Heart right ventricle (tissue), 16 donors: ENCODE data around the gene RUVBL2. TPM values are rescaled to one million over a fixed set of nuclear protein-coding genes. Genes with fewer than 3 reads are reported as not detected.

Experiments
- ATAC-seq, 8 donors: fragments of 200-7000 bp; cut with Tn5 transposase; one replicate each; pipeline ENCODE4 v1.9.1; 2020; ENCODE audit warnings: mild to moderate bottlenecking in 8 of 8, moderate library complexity in 8 of 8, moderate number of reproducible peaks in 1 of 8
- DNase-seq, 2 donors: peaks; one replicate each; pipeline ENCODE4 v3.0.0-alpha.2; 2020
- H3K27ac ChIP-seq, 10 donors: fragments of 200-600 bp; sonication (generic) in 2 of 10; one replicate each; pipeline versions ENCODE4 v1.5.0 to v1.8.0; 2020 to 2022; ENCODE audit warnings: mild to moderate bottlenecking in 3 of 10
- H3K27me3 ChIP-seq, 7 donors: fragments of 200-600 bp; one replicate each; pipeline ENCODE4 v1.8.0; 2021 to 2022; ENCODE audit warnings: mild to moderate bottlenecking in 2 of 7
- H3K36me3 ChIP-seq, 9 donors: fragments of 200-600 bp; sonication (generic) in 1 of 9; one replicate each; pipeline versions ENCODE4 v1.5.0 to v1.8.0; 2020 to 2022; ENCODE audit warnings: mild to moderate bottlenecking in 2 of 9
- H3K4me1 ChIP-seq, 9 donors: fragments of 200-600 bp; sonication (generic) in 1 of 9; one replicate each; pipeline versions ENCODE4 v1.5.0 to v1.8.0; 2020 to 2022; ENCODE audit warnings: mild to moderate bottlenecking in 4 of 9
- H3K4me3 ChIP-seq, 10 donors: fragments of 200-600 bp; sonication (generic) in 2 of 10; one replicate each; pipeline versions ENCODE4 v1.5.0 to v1.8.0; 2020 to 2022; ENCODE audit warnings: mild to moderate bottlenecking in 7 of 10, moderate library complexity in 2 of 10
- H3K9me3 ChIP-seq, 11 donors: fragments of 200-600 bp in 10 of 11; sonication (generic) in 2 of 11; one replicate each; pipeline versions ENCODE4 v1.5.0 to v1.8.0; 2013 to 2022; ENCODE audit warnings: mild to moderate bottlenecking in 2 of 11, control low read depth in 1 of 11, moderate library complexity in 1 of 11
- CTCF ChIP-seq, 9 donors: fragments of 200-600 bp; sonication (generic) in 2 of 9; IDR thresholded peaks; one replicate each; pipeline versions ENCODE4 v1.5.0 to v1.8.0; 2021 to 2022; ENCODE audit warnings: antibody characterized with exemption in 9 of 9, mild to moderate bottlenecking in 5 of 9, moderate library complexity in 1 of 9
- WGBS, 2 donors: extraction: QIAGEN DNeasy Blood & Tissue Kit; methylation state at CpG; one replicate each; pipeline ENCODE4 v1.1.7; 2013; ENCODE audit warnings: inconsistent platforms in 1 of 2; 5-methylcytosine and 5-hydroxymethylcytosine counted together
- intact Hi-C, 10 donors: fragments of 100-400 bp; cut with DNase I; formaldehyde crosslinking; loops; one replicate each; pipeline versions ENCODE4 v1.11.1 to v1.14.2; 2022
- polyA plus RNA-seq, 2 donors: library from polyadenylated mRNA; stranded (reverse); fragments of 200-250 nt; gene quantifications; one replicate each; pipeline ENCODE4 v1.2.3, GENCODE V29; 2013
- total RNA-seq, 10 donors: library from RNA; stranded (reverse); fragmentation: NEBNext Ultra II Directional in 3 of 10; extraction: Animal tissue kit (Norgen Biotek cat#: 25700) in 3 of 10; gene quantifications; one replicate each; pipeline versions ENCODE4 v1.2.1 to v1.2.4, GENCODE V29; 2021 to 2023
- donor health status: Arrhythmogenic right ventricular cardiomyopathy.
- donor health status: ischemic (EF 13 %, LVEDD 7.1; RV severe dilation, severe dysfunction).
- donor health status: healthy with polysubstance abuse.
- donor health status: DM: no; HTN: yes; CAD: no.
- donor health status: DM: no; HTN: no; CAD: no.
- donor health status: ischemic (EF 25% LVEDD 6.9; RV normal size, moderate dysfunction).
- donor health status: ischemic (EF 25% LVEDD 5.7; RV mildly dilated, moderate dysfunction).
- donor health status: healthy.
- donor health status: DM: yes; HTN: yes; CAD: no.
- donor health status: Ischemic cardiomyopathy.
- donor health status: ischemic (EF 35%, LVEDD 5.7; RV mildly dilated, moderate dysfunction).
- donor health status: nonischemic (EF 11% LVEDD 7.7; RV severe dilation, severe dysfunction).
- donor health status: DM: yes; HTN: yes; CAD: no.
- donor health status: PGD.
- donor health status: ischemic (EF 29% LVEDD 5.4; RV normal size, mild dysfunction).
- donor health status: nonischemic (EF 23%, LVEDD 6.1; RV moderate dilation, normal function).

Gene RUVBL2
- total and polyA plus RNA-seq, 12 donors, result 40.1 to 108 (median 49.8) TPM

DNA sequence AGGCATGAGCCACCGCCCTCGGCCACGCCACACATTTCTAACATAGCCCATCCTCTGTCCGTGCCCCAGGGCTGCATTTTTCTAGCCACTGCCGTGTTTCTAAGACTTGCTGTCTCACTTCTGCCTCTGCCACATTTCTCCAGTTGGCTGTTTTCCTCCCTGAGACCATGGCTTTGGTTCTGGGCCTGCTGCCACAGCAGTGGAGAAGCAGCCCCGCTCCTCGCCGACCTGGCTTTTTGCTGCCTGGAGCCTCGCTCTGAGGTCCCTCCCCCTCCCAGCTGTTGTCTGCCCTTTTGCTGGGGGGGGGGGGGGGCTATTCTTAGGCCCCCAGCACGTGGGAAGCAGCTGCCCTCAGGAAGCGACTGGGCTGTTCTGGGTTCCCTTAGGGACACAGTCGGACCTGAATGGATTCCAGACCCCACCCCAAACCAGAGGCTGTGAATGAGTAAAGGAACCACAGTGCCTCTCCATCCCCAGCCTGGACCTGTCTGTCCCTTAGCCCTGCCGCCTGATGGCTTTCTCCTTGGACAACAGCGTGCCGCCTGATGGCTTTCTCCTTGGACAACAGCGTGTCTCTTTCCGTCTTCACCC is 3.9 kb upstream of the RUVBL2 start:
- peak; percentile 59 to 70 for DNase-seq
- Histone ChIP-seq H3K9me3 (no peaks in the 10 kb centered on the region), H3K27ac (peak overlapping the region in 9 of 10 donors; percentile 52 to 98 (median 95)), H3K36me3 (peaks cover 0 to 62% (median 32%) of the 10 kb centered on the region in 9 donors), H3K4me1 (peaks cover 9 to 48% (median 39%) of the 10 kb centered on the region in 9 donors), H3K27me3 (no peaks in the 10 kb centered on the region), H3K4me3 (peak overlapping the region in 5 of 10 donors; percentile 4 to 97 (median 83))
- TF ChIP-seq CTCF (IDR thresholded peaks at IDR 0.05), result no peak
- intact Hi-C loops, result loop anchor here in 5 of 10 donors (10.0 kb wide), 4 partner anchors 85 to 225 kb away; partner anchors contain the start of genes KCNA7 (in 2 of the 5), HRC (in 1 of the 5) and TRPM4 (in 1 of the 5)
- 39 to 42% methylated on average over 17 of the region's 17 CpGs for WGBS, 2 donors
- peak in 4 of 8 donors; percentile 1 to 9 (median 6) for ATAC-seq

DNA sequence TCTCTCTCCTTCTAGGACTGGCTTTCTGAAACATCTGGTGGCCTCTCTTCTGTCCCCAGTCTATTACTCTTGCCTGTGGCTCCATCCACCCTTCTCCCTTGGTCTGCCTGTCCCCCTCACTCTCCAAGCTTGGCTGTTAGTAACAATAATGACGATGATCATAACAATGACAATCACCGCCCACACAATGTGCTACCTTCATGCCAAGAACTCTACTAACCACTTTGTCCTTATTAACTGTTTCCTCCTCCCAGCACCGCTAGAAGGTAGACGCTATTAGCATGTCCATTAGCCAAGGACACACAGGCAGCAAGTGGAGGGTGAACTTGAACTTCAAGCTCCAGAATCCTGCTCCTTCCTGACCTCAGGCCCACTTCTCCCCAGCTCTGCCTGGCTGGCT is 3.3 kb upstream of the RUVBL2 start:
- intact Hi-C loops, result loop anchor here in 5 of 10 donors (10.0 kb wide), 4 partner anchors 84 to 224 kb away; partner anchors contain the start of genes KCNA7 (in 2 of the 5), HRC (in 1 of the 5) and TRPM4 (in 1 of the 5)
- no peak for ATAC-seq
- Histone ChIP-seq H3K9me3 (no peaks in the 10 kb centered on the region), H3K4me1 (peaks cover 9 to 53% (median 42%) of the 10 kb centered on the region in 9 donors), H3K36me3 (peaks cover 0 to 56% (median 26%) of the 10 kb centered on the region in 9 donors), H3K27me3 (no peaks in the 10 kb centered on the region), H3K27ac (peak overlapping the region; percentile 8 to 98 (median 95)), H3K4me3 (peak overlapping the region in 6 of 10 donors; percentile 14 to 99 (median 94))
- 28 to 32% methylated on average over 4 of the region's 4 CpGs for whole genome bisulfite sequencing, 2 donors
- TF ChIP-seq CTCF (IDR thresholded peaks at IDR 0.05), result no peak
- no peak for DNase-seq

GRCh38 chr19:48991011-48991609 is 2.6 kb upstream of the RUVBL2 start:
- WGBS, 2 donors, result 77 to 80% methylated on average over 22 of the region's 22 CpGs
- DNase-seq (no peak), ATAC-seq (no peak)
- Histone ChIP-seq H3K4me1 (peaks cover 9 to 53% (median 42%) of the 10 kb centered on the region in 9 donors), H3K27me3 (no peaks in the 10 kb centered on the region), H3K27ac (peak overlapping the region in 9 of 10 donors; percentile 90 to 98 (median 95)), H3K4me3 (peak overlapping the region; percentile 54 to 99 (median 88)), H3K36me3 (peaks cover 0 to 49% (median 19%) of the 10 kb centered on the region in 9 donors), H3K9me3 (no peaks in the 10 kb centered on the region)
- intact Hi-C loops, result loop anchor here in 5 of 10 donors (10.0 kb wide), 4 partner anchors 84 to 224 kb away; partner anchors contain the start of genes KCNA7 (in 2 of the 5), HRC (in 1 of the 5) and TRPM4 (in 1 of the 5)
- TF ChIP-seq CTCF (IDR thresholded peaks at IDR 0.05), result no peak

DNA sequence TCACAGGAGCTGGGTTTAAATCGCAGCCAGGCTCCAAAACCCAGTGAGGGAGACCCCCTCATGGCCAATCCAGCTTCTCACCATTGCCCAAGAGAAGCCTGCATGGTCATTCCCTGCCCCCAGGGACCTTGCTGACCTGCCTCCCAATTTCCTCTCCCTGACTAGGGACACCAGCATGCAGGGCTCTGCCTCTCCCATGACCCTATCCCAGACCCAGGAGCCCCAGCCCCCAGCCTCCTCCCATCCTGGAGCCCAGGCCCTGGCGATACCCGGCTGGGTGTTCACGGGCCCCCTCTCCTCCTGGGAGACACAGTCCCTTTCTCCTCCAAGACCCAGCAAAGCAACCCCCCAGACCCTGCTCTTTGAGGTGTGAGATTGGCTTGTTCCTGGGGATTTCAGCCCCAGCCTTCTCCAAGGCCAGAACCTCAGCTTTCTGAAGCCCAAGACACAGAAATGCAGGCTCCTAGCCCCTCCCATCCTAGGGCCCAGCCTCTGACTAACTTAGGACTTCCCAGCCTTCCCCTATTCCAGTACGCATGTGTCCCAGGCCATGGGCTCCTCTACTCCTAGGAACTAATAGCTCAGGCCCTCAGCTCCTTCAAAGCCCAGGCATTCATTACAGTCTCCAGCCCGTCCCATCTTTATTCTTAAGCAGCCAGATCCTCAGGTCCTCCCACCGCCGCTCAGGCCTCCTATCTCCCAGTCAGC is 1.7 kb upstream of the RUVBL2 start:
- WGBS, 2 donors, result 14 to 22% methylated on average over 8 of the region's 8 CpGs
- intact Hi-C loops, result loop anchor here in 5 of 10 donors (10.0 kb wide), 4 partner anchors 83 to 223 kb away; partner anchors contain the start of genes KCNA7 (in 2 of the 5), HRC (in 1 of the 5) and TRPM4 (in 1 of the 5)
- no peaks in the 10 kb centered on the region for H3K9me3 ChIP-seq
- DNase-seq, result peak; percentile 33 to 74
- no peaks in the 10 kb centered on the region for H3K27me3 ChIP-seq
- H3K4me1 ChIP-seq, result peaks cover 9 to 53% (median 42%) of the 10 kb centered on the region in 9 donors
- peaks cover 0 to 40% (median 13%) of the 10 kb centered on the region in 9 donors for H3K36me3 ChIP-seq
- TF ChIP-seq CTCF (IDR thresholded peaks at IDR 0.05), result no peak
- peak overlapping the region; percentile 71 to 98 (median 95) for H3K27ac ChIP-seq
- ATAC-seq, result peak; percentile 31 to 67 (median 47)
- H3K4me3 ChIP-seq, result peak overlapping the region; percentile 54 to 99 (median 88)
